Gastroesophageal sphincter (tissue), 4 donors: ENCODE results near the gene PPP4R4. TPM values are rescaled to one million over a fixed set of nuclear protein-coding genes. Genes with fewer than 3 reads are reported as not detected.
"Not testable (repeated sequence)": the region's sequence is repeated elsewhere in the genome, so short reads cannot be mapped to it uniquely, and the experiment has no call there.

Experiments
- ATAC-seq: fragments of 150-250 bp; one replicate; pipeline ENCODE4 v1.9.1; 2016; ENCODE audit warnings: mild to moderate bottlenecking, moderate library complexity
- H3K27ac ChIP-seq, 4 donors: fragments of 200-600 bp; sonication (generic) in 3 of 4; 1 replicate in 3 of 4; 2 replicates in 1 of 4; pipeline ENCODE4 v1.5.1; 2016 to 2019
- H3K27me3 ChIP-seq: fragments of 200-600 bp; sonication (generic); one replicate; pipeline ENCODE4 v1.5.1; 2019
- H3K36me3 ChIP-seq, 2 donors: fragments of 200-600 bp; sonication (generic); one replicate each; pipeline ENCODE4 v1.5.1; 2019; ENCODE audit warnings: control low read depth in 1 of 2
- H3K4me1 ChIP-seq, 3 donors: fragments of 200-600 bp; sonication (generic); 1 replicate in 2 of 3; 2 replicates in 1 of 3; pipeline ENCODE4 v1.5.1; 2016 to 2019; ENCODE audit warnings: control low read depth in 2 of 3
- H3K4me3 ChIP-seq, 2 donors: fragments of 200-600 bp; sonication (generic); one replicate each; pipeline ENCODE4 v1.5.1; 2019; ENCODE audit warnings: mild to moderate bottlenecking in 1 of 2, moderate library complexity in 1 of 2
- H3K9me3 ChIP-seq, 3 donors: fragments of 200-600 bp; sonication (generic); one replicate each; pipeline ENCODE4 v1.5.1; 2017 to 2019; ENCODE audit warnings: control low read depth in 2 of 3
- CTCF ChIP-seq, 4 experiments: fragments of 200-600 bp in 2 of 4; fragments of 450-650 bp in 2 of 4; sonication (generic) in 1 of 4; IDR thresholded peaks; one replicate each; pipeline ENCODE4 v1.5.1; 2017 to 2019; ENCODE audit warnings: antibody characterized with exemption in 4 of 4, mild to moderate bottlenecking in 2 of 4, moderate library complexity in 2 of 4
- EP300 ChIP-seq: sonication (generic); formaldehyde crosslinking; IDR thresholded peaks from one replicate; pipeline ENCODE4 v1.6.1; 2017; ENCODE audit warnings: antibody characterized with exemption, mild to moderate bottlenecking
- POLR2A ChIP-seq, 2 donors: fragments of 450-650 bp; IDR thresholded peaks; one replicate each; pipeline ENCODE4 v1.6.1; 2017; ENCODE audit warnings: antibody characterized with exemption in 2 of 2, mild to moderate bottlenecking in 2 of 2, moderate library complexity in 1 of 2
- POLR2AphosphoS5 ChIP-seq: sonication (generic); formaldehyde crosslinking; IDR thresholded peaks from one replicate; pipeline ENCODE4 v1.6.1; 2017; ENCODE audit warnings: antibody characterized with exemption
- WGBS, 2 donors: methylation state at CpG; one replicate each; pipeline ENCODE4 v1.1.5; 2018; ENCODE audit warnings: low coverage in 1 of 2; 5-methylcytosine and 5-hydroxymethylcytosine counted together
- total RNA-seq, 4 donors: library from RNA; depleted of rRNA; stranded (reverse); fragments of >200 nt; gene quantifications; one replicate each; pipeline ENCODE4 v1.1.0, GENCODE V29; 2016

Gene PPP4R4
- total RNA-seq, 4 donors from 2014 or later = 0.12 to 6.5 (median 1.4) TPM

DNA sequence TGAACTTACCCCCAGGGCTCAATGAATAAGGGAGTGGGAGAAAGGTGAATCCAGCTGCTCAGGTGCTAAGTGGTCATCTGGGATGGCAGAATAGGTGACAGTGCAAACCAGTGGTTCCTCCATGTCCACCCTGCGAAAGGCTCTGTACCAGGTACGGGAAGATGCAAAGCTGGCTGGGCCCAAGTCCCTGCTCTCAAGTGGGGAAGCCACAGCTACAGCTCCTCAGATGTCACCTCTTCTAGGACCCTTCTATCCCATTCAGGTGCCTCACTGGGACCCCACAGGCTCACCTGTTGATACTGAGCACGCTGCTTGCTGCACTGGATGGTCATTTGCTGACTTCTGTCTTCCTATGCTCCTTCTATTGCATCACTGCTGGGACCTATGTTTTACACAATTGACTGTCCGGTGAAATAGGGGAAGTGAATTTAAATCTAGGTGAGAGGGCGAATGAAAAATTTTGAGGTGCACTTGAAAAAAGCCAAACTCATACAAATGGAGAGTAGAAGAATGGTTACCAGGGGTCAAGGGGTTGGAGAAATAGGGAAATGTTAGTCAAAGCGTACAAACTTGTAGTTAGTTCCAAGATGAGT, 20.3 kb upstream of the PPP4R4 start:
- no peak for ATAC-seq
- H3K36me3 ChIP-seq = no peaks in the 10 kb centered on the region
- 87 to 100% methylated on average over 2 to 5 of the region's 6 CpGs for WGBS, 2 donors

DNA sequence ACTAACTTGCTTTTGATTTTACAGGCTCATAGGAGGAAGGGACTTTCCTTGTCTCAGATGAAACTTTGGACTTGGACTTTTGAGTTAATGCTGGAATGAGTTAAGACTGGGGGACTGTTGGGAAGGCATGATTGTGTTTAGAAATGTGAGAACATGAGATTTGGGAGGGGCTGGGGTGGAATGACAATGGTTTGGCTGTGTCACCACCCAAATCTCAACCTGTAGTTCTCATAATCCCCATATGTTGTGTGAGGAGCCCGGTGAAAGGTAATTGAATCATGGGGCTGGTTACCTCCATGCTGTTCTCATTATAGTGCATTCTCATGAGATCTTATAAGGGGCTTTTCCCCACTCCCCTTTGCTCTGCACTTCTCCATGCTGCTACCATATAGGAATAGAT, 18.0 kb upstream of the PPP4R4 start:
- not testable (repeated sequence) for H3K36me3 ChIP-seq, H3K4me1 ChIP-seq, H3K27me3 ChIP-seq, H3K9me3 ChIP-seq, H3K4me3 ChIP-seq, ATAC-seq, H3K27ac ChIP-seq
- 81% methylated on average over 1 of the region's 1 CpG; no CpG with 5 or more reads in 1 of the 2 donors for WGBS, 2 donors

More for the DNA sequence above, 20.3 kb upstream of the PPP4R4 start:
- TF ChIP-seq CTCF (IDR thresholded peaks at IDR 0.05) (no peak), EP300 (no peak), POLR2A (IDR thresholded peaks at IDR 0.05) (no peak), POLR2AphosphoS5 (no peak)
- Histone ChIP-seq H3K4me3 (no peak overlapping the region), H3K27me3 (peaks cover 11% of the 10 kb centered on the region), H3K9me3 (no peaks in the 10 kb centered on the region), H3K27ac (no peak overlapping the region), H3K4me1 (no peaks in the 10 kb centered on the region)

DNA sequence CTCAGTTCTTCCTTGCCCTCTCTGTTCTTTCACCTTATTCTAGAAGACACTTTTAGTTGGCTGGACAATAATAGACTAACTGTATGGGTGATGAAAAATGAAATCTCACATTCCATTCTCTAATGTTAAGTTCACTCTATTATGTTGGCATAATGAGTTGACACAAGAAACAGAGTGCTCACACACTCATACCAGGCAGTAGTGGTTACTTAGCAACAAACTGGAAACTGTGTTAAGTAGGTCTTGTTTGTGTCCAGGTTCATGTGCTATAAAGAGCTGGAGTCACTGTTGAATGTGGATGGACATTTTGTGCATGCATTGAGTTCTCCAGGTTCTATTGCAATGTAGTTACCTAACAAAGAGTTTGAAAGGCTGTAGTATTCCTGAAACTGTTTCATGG, 16.9 kb upstream of the PPP4R4 start:
- H3K27me3 ChIP-seq = no peaks in the 10 kb centered on the region
- no peaks in the 10 kb centered on the region for H3K36me3 ChIP-seq
- H3K27ac ChIP-seq = no peak overlapping the region
- no peak overlapping the region for H3K4me3 ChIP-seq
- no peaks in the 10 kb centered on the region for H3K9me3 ChIP-seq
- TF ChIP-seq EP300 (no peak), CTCF (IDR thresholded peaks at IDR 0.05) (no peak), POLR2AphosphoS5 (no peak), POLR2A (IDR thresholded peaks at IDR 0.05) (no peak)
- peaks cover 0 to 4% (median 0%) of the 10 kb centered on the region in 3 donors for H3K4me1 ChIP-seq
- no peak for ATAC-seq

DNA sequence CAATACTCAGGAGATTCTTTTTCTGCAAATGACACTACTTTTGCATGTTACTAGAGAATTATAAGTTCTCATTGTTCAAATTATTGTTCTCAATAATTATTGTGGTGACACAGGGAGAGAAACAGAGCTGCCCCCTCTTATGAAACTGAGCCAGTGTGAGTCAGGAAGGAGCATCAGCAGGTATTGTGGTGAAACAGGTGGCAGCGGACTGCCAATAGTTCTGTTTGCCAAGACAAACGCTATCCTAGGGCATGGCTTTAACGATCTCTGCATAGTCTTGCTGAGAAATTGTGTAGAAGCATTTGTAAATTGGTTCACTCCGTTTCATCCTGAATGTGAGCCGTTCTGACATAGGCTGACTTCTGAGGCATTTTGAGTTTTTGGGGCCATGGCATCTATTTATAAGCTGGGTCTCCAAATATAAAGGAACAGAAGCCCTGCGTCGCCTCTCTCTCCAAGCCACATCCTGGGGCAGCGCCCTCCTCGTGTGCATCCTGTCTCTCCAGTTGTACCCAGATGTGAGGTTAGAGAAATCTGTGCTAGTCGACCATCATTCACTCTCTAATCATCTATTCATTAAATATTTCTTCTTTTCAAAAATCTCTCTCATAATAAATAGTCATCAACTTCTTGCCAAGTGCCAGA, 15.8 kb upstream of the PPP4R4 start:
- WGBS, 2 donors = 47 to 55% methylated on average over 7 to 10 of the region's 10 CpGs
- Histone ChIP-seq H3K4me3 (no peak overlapping the region), H3K4me1 (peaks cover 0 to 5% (median 0%) of the 10 kb centered on the region in 3 donors), H3K9me3 (no peaks in the 10 kb centered on the region), H3K36me3 (no peaks in the 10 kb centered on the region), H3K27ac (no peak overlapping the region), H3K27me3 (no peaks in the 10 kb centered on the region)
- TF ChIP-seq POLR2AphosphoS5 (no peak), CTCF (IDR thresholded peaks at IDR 0.05) (no peak), EP300 (no peak), POLR2A (IDR thresholded peaks at IDR 0.05) (no peak)
- ATAC-seq = no peak

GRCh38 chr14:94161058-94161457, 13.1 kb upstream of the PPP4R4 start:
- Histone ChIP-seq H3K27ac (no peak overlapping the region), H3K4me1 (peaks cover 0 to 12% (median 0%) of the 10 kb centered on the region in 3 donors), H3K36me3 (no peaks in the 10 kb centered on the region), H3K27me3 (peaks cover 20% of the 10 kb centered on the region), H3K4me3 (no peak overlapping the region), H3K9me3 (no peaks in the 10 kb centered on the region)
- ATAC-seq = no peak
- TF ChIP-seq CTCF (IDR thresholded peaks at IDR 0.05) (no peak), POLR2A (IDR thresholded peaks at IDR 0.05) (no peak), EP300 (no peak), POLR2AphosphoS5 (no peak)
- WGBS, 2 donors = 49 to 50% methylated on average over 1 to 2 of the region's 2 CpGs
